NCI-H526 (cell line): ENCODE results near the gene LRPAP1.

ENCODE experiments used
- DNase-seq, 2 experiments: peaks; one replicate each; lab custom pipeline; 2025; lab: John Stamatoyannopoulos, UW

Gene LRPAP1

GRCh38 chr4:3472411-3473141, 59.6 kb downstream of the LRPAP1 start:
- no peak for DNase-seq

- no peak for DNase-seq
These were observed 60.3 kb downstream of the LRPAP1 start for GRCh38 chr4:3471886-3472285.

- DNase-seq, result no peak
These were observed 61.0 kb downstream of the LRPAP1 start for GRCh38 chr4:3471098-3471760.

GRCh38 chr4:3470244-3471097, 61.8 kb downstream of the LRPAP1 start:
- no peak for DNase-seq

GRCh38 chr4:3469386-3470243, 62.6 kb downstream of the LRPAP1 start:
- DNase-seq, result no peak

DNA sequence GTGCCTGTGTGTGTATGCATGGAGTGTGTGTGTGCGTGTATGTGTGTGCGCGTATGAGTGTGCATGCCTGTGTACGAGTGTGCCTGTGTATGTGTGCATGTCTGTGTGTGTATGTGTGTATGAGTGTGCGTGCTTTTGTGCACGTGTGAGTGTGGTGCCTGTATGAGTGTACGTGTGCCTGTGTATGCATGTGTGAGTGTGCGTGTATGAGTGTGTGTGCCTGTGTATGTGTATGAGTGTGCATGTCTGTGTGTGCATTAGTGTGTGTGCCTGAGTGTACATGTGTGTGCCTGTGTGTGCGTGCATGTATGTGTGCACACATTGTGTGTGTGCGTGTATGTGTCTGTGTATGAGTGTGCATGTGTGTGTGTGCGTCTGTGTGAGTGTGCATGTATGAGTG, 63.4 kb downstream of the LRPAP1 start:
- DNase-seq, result no peak

DNA sequence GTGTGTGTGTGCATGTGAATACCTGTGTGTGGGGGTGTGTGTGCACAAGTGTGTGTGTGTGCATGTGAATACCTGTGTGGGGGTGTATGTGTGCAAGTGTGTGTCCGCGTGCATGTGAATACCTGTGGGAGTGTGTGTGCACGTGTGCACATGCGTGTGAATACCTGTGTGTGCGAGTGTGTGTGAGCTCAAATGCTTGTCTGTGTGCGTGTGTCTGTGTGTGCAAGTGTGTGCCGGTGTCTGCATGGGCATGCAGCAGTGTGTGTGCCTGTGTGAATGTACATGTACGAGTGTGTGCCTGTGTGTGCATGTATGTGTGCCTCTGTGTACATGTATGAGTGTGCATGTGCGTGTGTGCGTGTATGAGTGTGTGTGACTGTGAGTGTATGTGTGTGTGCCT, 64.1 kb downstream of the LRPAP1 start:
- no peak for DNase-seq

DNA sequence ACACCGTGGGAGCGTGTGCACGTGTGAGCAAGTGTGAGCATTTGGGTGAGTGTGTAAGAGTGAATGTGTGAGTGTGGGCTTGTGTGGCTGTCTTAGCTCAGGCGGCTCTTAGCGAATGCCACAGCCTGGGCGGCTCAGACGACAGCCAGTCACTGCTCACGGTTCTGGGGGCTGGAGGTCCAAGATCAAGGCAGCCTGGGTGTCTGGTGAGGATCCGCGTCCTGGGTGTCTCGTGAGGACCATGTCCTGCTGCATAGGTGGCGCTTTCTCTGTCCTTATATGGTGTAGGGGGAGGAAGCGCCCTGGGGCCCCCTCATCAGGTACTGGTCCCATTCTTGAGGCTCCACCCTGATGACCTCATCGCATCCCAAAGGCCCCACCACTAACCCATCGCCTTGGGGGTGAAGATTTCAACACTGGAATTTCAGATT, 64.6 kb downstream of the LRPAP1 start:
- DNase-seq, result no peak

- DNase-seq, result no peak
These were observed 65.3 kb downstream of the LRPAP1 start for GRCh38 chr4:3466691-3467600.

GRCh38 chr4:3465698-3466671, 66.2 kb downstream of the LRPAP1 start:
- DNase-seq, result no peak

- no peak for DNase-seq
These were observed 67.1 kb downstream of the LRPAP1 start for GRCh38 chr4:3464911-3465697.

- DNase-seq, result no peak
These were observed 67.8 kb downstream of the LRPAP1 start for GRCh38 chr4:3464349-3464905.

GRCh38 chr4:3463556-3464348, 68.5 kb downstream of the LRPAP1 start:
- no peak for DNase-seq

DNA sequence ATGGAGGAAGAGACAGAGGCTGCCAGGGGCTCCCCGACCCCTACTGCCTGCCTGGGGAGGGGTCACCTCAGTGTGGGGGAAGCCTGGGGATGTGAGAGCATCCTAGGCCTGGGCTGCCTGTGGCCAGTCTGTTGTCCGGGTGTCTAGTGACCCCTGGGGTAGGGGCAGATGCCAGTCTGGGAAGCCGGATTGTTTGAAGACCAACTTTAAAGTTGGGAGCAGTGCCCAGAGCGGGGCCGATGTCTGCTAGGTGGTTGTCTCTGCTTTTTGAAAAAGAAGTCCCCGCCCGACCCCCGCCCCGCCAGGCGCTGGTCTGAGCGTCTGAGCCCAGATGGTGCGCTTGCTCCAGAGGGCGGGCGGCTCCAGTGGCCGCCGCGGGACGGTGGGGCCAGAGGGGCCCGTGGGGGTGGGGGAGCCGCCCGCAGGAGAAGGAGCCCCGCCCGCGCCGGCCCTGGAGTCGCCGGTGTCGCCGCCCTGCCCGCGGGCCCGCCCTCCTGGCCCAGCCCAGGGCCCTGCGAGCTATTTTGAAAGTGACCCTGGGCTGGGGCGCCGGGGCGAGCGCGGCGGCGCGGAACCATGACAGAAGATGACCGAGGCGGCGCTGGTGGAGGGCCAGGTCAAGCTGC, 69.3 kb downstream of the LRPAP1 start, which contains the start of gene DOK7:
DOK7 (plus strand) TSS at position 517 of the 626 bp plus-strand sequence; CDS start at position 587, 70 bp downstream.
- DNase-seq, result peak in 1 of 2 experiments; percentile 26

GRCh38 chr4:3462321-3462789, 69.9 kb downstream of the LRPAP1 start:
- DNase-seq, result no peak

DNA sequence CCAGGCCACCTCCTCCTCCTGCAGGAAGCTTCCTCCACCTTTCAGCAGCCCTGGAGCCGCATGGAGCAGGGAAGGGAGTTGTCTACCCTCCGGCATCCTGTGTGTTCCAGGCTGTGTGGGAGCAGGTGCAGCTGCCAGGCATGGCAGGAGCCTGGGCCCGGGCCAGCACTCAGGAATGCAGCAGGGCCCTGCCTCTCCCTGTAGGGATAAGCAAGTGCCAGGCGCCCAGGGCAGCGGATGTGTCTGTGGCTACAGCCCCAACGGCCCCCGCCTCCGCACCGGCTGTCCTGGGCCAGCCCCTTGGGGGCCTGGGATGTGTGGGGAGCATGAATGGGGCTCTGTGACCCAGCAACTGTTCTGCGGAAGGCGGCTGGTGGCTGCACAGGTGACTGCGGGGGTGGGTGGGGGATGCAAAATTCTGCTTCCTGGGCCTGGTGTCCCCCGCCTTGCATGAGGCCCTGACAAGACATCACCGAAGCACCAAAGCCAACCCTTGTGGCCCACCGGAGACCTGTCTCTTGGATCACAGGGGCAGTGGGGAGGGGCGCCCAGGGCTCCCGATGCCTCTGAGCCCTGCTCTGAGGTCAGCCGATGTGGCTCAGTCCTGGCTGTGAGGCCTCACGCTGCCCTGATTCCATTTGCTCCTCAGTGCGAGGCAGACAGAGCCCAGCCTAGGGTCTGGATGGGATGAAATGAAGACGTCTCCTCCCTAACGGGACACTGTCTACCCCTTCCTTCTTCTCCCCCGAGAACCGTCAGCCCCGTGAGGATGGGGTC, 70.5 kb downstream of the LRPAP1 start:
- DNase-seq, result peak in 1 of 2 experiments; percentile 49
